Nephron progenitor cell (in vitro differentiated cells): ENCODE data around the gene MANEAL.
A peak's percentile ranks its signal among the peaks of the same experiment; 100 is the strongest.
"Not testable (repeated sequence)": the region's sequence is repeated elsewhere in the genome, so short reads cannot be mapped to it uniquely, and the experiment has no call there.

Experiments
- DNase-seq: peaks from one replicate; pipeline ENCODE4 v3.0.0; 2021
- H3K27ac Mint-ChIP-seq: 2 replicates; pipeline ENCODE4 v1.8.0; 2021; ENCODE audit warnings: mild to moderate bottlenecking, moderate library complexity, mixed read lengths
- H3K27me3 Mint-ChIP-seq: 2 replicates; pipeline ENCODE4 v1.8.0; 2021; ENCODE audit warnings: mild to moderate bottlenecking, low read depth, mixed read lengths; ENCODE audit not compliant: poor library complexity
- H3K36me3 Mint-ChIP-seq: 2 replicates; pipeline ENCODE4 v1.8.0; 2021; ENCODE audit warnings: low read depth, mixed read lengths
- H3K4me1 Mint-ChIP-seq: 2 replicates; pipeline ENCODE4 v1.8.0; 2021; ENCODE audit warnings: mixed read lengths
- H3K4me3 Mint-ChIP-seq: 2 replicates; pipeline ENCODE4 v1.8.0; 2021; ENCODE audit warnings: mild to moderate bottlenecking, moderate library complexity, mixed read lengths
- H3K9me3 Mint-ChIP-seq: 2 replicates; pipeline ENCODE4 v1.8.0; 2021; ENCODE audit warnings: mild to moderate bottlenecking, moderate library complexity, mixed read lengths
- TF ChIP-seq, protein P1 (sequence below): fragments of 200-600 bp; sonication (generic); IDR thresholded peaks from 2 replicates; pipeline ENCODE4 v1.5.0; 2021; ENCODE audit warnings: antibody characterized with exemption

MANEAL gene

GRCh38 chr1:37767488-37767887, 26.2 kb upstream of the MANEAL start:
- no peak for DNase-seq
- Mint-ChIP-seq H3K4me3 (no peak overlapping the region), H3K4me1 (peaks cover 5% of the 10 kb centered on the region), H3K9me3 (peaks cover 5% of the 10 kb centered on the region), H3K36me3 (no peaks in the 10 kb centered on the region), H3K27me3 (peaks cover 89% of the 10 kb centered on the region), H3K27ac (no peak overlapping the region)
- TF ChIP-seq, protein P1, sequence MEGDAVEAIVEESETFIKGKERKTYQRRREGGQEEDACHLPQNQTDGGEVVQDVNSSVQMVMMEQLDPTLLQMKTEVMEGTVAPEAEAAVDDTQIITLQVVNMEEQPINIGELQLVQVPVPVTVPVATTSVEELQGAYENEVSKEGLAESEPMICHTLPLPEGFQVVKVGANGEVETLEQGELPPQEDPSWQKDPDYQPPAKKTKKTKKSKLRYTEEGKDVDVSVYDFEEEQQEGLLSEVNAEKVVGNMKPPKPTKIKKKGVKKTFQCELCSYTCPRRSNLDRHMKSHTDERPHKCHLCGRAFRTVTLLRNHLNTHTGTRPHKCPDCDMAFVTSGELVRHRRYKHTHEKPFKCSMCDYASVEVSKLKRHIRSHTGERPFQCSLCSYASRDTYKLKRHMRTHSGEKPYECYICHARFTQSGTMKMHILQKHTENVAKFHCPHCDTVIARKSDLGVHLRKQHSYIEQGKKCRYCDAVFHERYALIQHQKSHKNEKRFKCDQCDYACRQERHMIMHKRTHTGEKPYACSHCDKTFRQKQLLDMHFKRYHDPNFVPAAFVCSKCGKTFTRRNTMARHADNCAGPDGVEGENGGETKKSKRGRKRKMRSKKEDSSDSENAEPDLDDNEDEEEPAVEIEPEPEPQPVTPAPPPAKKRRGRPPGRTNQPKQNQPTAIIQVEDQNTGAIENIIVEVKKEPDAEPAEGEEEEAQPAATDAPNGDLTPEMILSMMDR = no peak

DNA sequence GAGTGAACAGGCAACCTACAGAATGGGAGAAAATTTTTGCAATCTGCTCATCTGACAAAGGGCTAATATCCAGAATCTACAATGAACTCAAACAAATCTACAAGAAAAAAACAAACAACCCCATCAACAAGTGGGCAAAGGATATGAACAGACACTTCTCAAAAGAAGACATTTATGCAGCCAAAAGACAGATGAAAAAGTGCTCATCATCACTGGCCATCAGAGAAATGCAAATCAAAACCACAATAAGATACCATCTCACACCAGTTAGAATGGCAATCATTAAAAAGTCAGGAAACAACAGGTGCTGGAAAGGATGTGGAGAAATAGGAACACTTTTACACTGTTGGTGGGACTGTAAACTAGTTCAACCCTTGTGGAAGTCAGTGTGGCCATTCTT, 22.2 kb upstream of the MANEAL start:
- DNase-seq, H3K4me3 Mint-ChIP-seq, H3K4me1 Mint-ChIP-seq, H3K27ac Mint-ChIP-seq, H3K36me3 Mint-ChIP-seq: not testable (repeated sequence)
- Mint-ChIP-seq H3K27me3 (peaks cover 75% of the 10 kb centered on the region), H3K9me3 (peaks cover 26% of the 10 kb centered on the region)

DNA sequence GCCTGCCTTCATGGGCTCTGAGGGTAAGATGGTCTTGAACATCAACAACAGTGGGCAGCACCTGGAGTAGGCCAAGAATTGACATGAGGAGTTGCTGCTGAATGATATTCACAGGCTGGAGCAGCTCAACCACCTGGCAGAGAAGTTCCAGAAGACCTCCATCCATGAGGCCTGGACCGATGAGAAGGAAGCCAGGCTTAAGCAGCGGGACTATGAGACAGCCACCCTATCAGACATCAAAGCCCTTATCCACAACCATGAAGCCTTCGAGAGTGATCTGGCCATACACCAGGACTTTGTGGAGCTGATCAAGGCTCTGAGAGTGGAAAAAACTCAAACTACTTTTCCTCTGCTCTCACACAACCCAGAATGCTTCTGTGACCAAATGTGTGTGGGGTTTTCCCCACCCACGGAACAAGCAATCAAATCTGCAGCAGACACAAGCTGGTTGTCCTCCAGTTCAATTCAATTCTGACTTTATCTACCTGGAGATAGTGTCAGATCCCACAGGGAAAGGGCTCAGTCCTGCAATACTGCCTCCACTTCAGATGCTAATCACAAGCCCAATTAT, 16.6 kb upstream of the MANEAL start:
- no peak overlapping the region for H3K27ac Mint-ChIP-seq
- peaks cover 78% of the 10 kb centered on the region for H3K27me3 Mint-ChIP-seq
- H3K36me3 Mint-ChIP-seq = no peaks in the 10 kb centered on the region
- no peaks in the 10 kb centered on the region for H3K4me1 Mint-ChIP-seq
- peaks cover 26% of the 10 kb centered on the region for H3K9me3 Mint-ChIP-seq
- H3K4me3 Mint-ChIP-seq = no peak overlapping the region
- TF ChIP-seq, protein P1 = no peak
- DNase-seq = no peak

DNA sequence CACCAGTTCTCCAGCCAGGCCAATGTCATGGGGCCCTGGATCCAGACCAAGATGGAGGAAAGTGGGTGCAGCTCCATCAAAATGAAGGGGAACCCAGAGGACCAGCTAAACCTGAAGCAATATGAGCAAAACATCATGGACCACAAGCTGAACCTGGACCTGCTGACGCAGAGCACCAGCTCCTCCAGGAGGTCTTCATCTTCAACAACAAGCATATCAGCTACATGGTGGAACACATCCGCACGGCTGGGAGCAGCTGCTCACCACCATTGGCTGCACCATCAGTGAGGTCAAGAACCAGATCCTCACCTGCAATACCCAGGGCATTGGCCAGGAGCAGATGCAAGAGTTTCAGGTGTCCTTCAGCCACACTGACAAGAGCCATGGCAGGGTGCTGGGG, 15.0 kb upstream of the MANEAL start:
- H3K27ac Mint-ChIP-seq = no peak overlapping the region
- no peaks in the 10 kb centered on the region for H3K4me1 Mint-ChIP-seq
- H3K36me3 Mint-ChIP-seq = no peaks in the 10 kb centered on the region
- no peak for DNase-seq
- peaks cover 20% of the 10 kb centered on the region for H3K9me3 Mint-ChIP-seq
- H3K27me3 Mint-ChIP-seq = peaks cover 76% of the 10 kb centered on the region
- TF ChIP-seq, protein P1 = no peak
- H3K4me3 Mint-ChIP-seq = no peak overlapping the region

- peaks cover 85% of the 10 kb centered on the region for H3K27me3 Mint-ChIP-seq
These were observed 11.2 kb upstream of the MANEAL start for GRCh38 chr1:37782491-37782890.

DNA sequence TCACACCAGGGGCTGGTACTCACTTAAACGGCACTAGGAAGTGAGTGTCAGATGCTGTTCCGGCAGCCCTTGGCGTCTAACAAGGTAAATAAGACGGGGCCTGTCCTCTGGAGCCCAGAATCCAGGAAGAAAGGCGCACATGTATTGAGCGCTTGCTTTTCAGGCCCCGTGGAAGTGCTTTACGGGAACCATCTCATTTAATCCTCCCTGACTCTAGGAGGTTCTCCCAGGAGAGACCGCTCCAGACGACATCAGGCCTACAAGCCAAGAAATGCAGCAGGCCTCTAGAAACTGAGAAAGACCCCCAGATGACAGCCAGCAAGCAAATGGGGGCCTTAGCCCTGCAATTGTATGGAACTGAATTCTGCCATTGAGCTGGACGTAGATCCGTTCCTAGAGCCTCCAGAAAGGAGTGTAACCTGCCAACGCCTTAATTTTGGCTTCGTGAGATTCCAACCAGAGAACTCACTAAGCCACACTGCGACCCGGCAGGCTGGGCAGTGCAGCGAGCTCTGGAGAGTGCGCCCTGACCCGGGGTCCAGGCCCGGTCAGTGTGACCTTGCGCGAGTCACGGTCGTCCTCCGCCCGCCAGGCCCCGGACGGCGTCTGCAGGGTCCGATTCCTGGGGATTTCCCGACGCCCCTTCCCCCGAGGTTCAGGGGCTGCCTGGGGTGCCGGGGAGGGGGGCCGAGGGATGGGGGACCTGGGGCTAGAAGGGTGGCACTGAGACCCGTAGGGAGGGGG, 532 bp upstream of the MANEAL start:
- Mint-ChIP-seq H3K9me3 (no peaks in the 10 kb centered on the region), H3K4me3 (peak overlapping the region; percentile 63), H3K36me3 (no peaks in the 10 kb centered on the region), H3K27me3 (peaks cover 85% of the 10 kb centered on the region), H3K27ac (no peak overlapping the region), H3K4me1 (no peaks in the 10 kb centered on the region)
- no peak for DNase-seq
- TF ChIP-seq, protein P1 = no peak

More at GRCh38 chr1:37782491-37782890, 11.2 kb upstream of the MANEAL start:
- no peaks in the 10 kb centered on the region for H3K4me1 Mint-ChIP-seq
- no peak overlapping the region for H3K4me3 Mint-ChIP-seq
- H3K9me3 Mint-ChIP-seq = no peaks in the 10 kb centered on the region
- DNase-seq = no peak
- no peak overlapping the region for H3K27ac Mint-ChIP-seq
- no peaks in the 10 kb centered on the region for H3K36me3 Mint-ChIP-seq
- TF ChIP-seq, protein P1 = no peak
